ENCODE measurements around the gene UGT1A6. TPM values are rescaled to one million over a fixed set of nuclear protein-coding genes. Genes with fewer than 3 reads are reported as not detected.

Gene UGT1A6
- total and polyA plus RNA-seq, 2 donors (not counting 1 experiment from before 2014, with no cell fraction given): not detected

DNA sequence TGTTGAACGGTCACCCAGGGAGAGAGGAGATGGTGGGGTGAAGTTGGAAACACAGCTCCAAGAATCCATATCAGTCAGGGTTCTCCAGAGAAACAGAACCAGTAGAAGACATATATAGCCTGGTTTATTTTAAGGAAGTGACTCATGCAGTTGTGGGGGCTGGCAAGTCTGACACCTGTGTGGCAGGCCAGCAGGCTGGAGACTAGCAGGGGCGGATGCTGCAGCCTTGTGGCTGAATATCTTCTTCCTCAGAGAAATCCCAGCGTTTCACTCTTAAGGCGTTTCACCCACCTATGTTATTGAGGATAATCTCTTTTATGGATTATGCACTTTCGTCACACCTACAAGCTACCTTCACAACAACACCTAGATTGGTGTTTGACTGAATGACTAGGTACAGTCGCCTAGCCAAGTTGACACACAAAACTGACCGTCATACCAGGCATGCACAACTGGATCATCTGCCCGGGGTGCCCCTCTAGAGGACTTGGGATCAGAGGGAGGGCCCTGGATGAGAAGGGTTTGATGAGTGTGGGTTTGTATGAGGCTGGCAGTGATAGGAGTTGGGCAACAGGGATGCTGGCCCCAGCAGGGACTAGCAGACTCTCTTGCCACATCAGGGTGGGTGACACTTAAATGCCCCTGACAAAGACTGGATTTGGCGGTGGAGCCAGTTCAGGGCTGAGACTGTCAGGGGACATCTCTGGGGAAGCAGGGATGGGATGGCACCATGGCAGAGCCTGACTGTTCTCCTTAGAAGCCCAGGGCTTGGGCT, 108.9 kb downstream of the UGT1A6 start:
- H3K36me3 ChIP-seq (ENCODE audit: control insufficient read depth, insufficient read depth, low read length): no peaks in the 10 kb centered on the region
- DNase-seq (ENCODE audit: low read depth in 2 of 2): peak in 1 of 2 donors; percentile 72
- H3K9me3 ChIP-seq (ENCODE audit: control insufficient read depth, insufficient read depth, low read depth, low read length): no peaks in the 10 kb centered on the region
- no peak overlapping the region for H3K4me2 ChIP-seq (ENCODE audit: extremely low read depth, insufficient read depth, low read length)
- no peaks in the 10 kb centered on the region for H3K4me1 ChIP-seq (ENCODE audit: control insufficient read depth, extremely low read depth, insufficient read depth, low read length)
- no peak overlapping the region for H3K9ac ChIP-seq (ENCODE audit: insufficient read depth, low read length)
- no peak for TF ChIP-seq EZH2 (IDR thresholded peaks at IDR 0.05; ENCODE audit: low read length, missing control alignments)
- TF ChIP-seq, protein P1, sequence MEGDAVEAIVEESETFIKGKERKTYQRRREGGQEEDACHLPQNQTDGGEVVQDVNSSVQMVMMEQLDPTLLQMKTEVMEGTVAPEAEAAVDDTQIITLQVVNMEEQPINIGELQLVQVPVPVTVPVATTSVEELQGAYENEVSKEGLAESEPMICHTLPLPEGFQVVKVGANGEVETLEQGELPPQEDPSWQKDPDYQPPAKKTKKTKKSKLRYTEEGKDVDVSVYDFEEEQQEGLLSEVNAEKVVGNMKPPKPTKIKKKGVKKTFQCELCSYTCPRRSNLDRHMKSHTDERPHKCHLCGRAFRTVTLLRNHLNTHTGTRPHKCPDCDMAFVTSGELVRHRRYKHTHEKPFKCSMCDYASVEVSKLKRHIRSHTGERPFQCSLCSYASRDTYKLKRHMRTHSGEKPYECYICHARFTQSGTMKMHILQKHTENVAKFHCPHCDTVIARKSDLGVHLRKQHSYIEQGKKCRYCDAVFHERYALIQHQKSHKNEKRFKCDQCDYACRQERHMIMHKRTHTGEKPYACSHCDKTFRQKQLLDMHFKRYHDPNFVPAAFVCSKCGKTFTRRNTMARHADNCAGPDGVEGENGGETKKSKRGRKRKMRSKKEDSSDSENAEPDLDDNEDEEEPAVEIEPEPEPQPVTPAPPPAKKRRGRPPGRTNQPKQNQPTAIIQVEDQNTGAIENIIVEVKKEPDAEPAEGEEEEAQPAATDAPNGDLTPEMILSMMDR (conservative IDR thresholded peaks at IDR 0.05 in 1 of 2, IDR thresholded peaks at IDR 0.05 in 1 of 2; ENCODE audit: low read depth in 1 of 2, low read length in 2 of 2): no peak
- no peak overlapping the region for H3K27ac ChIP-seq (ENCODE audit: insufficient read depth, low read length)
- H3K4me3 ChIP-seq (replicated peaks in 1 of 4; ENCODE audit: control extremely low read depth in 1 of 4, insufficient read depth in 1 of 4, low read depth in 3 of 4, low read length in 4 of 4): no peak overlapping the region
- H3K27me3 ChIP-seq (ENCODE audit: control insufficient read depth, insufficient read depth, low read length): peaks cover 3% of the 10 kb centered on the region
- no peaks in the 10 kb centered on the region for H4K20me1 ChIP-seq (ENCODE audit: control insufficient read depth, extremely low read depth, insufficient read depth, low read length)
- H3K79me2 ChIP-seq (ENCODE audit: control insufficient read depth, insufficient read depth, low read length): no peaks in the 10 kb centered on the region
- H2AFZ ChIP-seq (ENCODE audit: low read length): no peak overlapping the region

DNA sequence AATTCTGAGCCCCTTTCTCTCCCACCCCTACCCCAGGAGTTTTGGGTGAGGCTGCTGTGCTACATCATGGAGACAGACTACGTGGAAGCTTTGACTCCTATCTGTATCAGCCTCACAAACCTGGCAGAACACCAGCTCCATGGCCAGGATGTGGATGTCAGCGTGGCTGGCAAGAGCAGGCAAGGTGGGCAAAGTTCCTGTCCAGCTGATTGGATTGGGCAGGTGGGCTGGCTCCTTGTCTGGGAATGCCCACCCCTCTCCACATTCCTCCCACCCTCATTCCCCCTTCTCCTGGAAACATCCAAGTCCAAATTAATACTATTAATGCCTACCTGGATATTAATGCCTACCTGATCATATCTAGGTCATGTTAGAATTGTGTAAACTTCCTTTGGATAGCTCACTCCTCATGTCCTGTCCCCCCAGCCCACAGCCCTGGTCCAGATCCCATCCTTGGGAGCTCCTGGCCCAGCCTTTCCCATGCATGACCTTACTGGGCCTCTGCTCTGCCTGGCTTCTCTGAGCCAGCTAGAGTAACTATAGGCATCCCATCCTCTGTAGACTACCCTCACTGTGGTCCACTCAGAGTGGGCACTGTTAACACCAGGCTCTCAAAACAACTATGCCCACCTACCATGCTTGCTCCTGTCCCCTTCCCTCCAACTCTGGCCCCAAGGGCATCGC, 109.6 kb downstream of the UGT1A6 start:
- no peaks in the 10 kb centered on the region for H3K4me1 ChIP-seq (ENCODE audit: control insufficient read depth, extremely low read depth, insufficient read depth, low read length)
- no peak overlapping the region for H3K4me3 ChIP-seq (replicated peaks in 1 of 4; ENCODE audit: control extremely low read depth in 1 of 4, insufficient read depth in 1 of 4, low read depth in 3 of 4, low read length in 4 of 4)
- H3K4me2 ChIP-seq (ENCODE audit: extremely low read depth, insufficient read depth, low read length): no peak overlapping the region
- H3K27me3 ChIP-seq (ENCODE audit: control insufficient read depth, insufficient read depth, low read length): peaks cover 3% of the 10 kb centered on the region
- H3K9me3 ChIP-seq (ENCODE audit: control insufficient read depth, insufficient read depth, low read depth, low read length): no peaks in the 10 kb centered on the region
- no peak overlapping the region for H2AFZ ChIP-seq (ENCODE audit: low read length)
- H3K79me2 ChIP-seq (ENCODE audit: control insufficient read depth, insufficient read depth, low read length): no peaks in the 10 kb centered on the region
- H3K36me3 ChIP-seq (ENCODE audit: control insufficient read depth, insufficient read depth, low read length): no peaks in the 10 kb centered on the region
- H3K27ac ChIP-seq (ENCODE audit: insufficient read depth, low read length): no peak overlapping the region
- DNase-seq (ENCODE audit: low read depth in 2 of 2): no peak
- H4K20me1 ChIP-seq (ENCODE audit: control insufficient read depth, extremely low read depth, insufficient read depth, low read length): no peaks in the 10 kb centered on the region
- no peak overlapping the region for H3K9ac ChIP-seq (ENCODE audit: insufficient read depth, low read length)
- TF ChIP-seq, protein P1 (conservative IDR thresholded peaks at IDR 0.05 in 1 of 2, IDR thresholded peaks at IDR 0.05 in 1 of 2; ENCODE audit: low read depth in 1 of 2, low read length in 2 of 2): no peak
- no peak for TF ChIP-seq EZH2 (IDR thresholded peaks at IDR 0.05; ENCODE audit: low read length, missing control alignments)

DNA sequence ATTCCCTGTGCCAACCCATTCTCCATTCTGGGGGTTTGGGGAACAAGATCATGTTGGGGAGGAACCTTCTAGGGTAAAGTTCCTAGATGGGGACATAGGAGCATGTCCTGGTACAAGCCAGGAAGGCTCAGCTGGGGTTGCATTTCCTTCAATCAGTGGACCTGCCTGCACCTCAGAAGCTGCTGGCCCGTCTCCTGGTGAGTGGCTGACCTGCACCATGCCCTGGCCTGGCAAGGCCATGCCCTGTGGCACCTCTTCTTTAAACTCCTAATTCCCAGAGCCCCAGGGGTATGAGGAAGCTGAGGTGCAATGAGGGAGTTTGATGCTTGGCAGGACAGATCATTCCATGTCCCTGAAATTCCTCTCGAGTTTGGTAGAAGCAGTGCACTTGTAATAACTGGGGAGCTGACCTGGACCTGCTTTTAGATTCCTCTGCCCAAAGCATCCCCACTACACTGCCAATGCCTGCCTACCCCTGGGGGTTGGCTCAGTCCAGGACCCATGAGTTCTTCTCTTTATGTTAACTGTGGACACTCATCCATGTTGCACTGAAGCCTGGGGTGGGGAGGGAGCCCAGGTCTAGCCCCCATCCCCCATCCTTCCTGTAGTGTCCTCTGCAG, 110.7 kb downstream of the UGT1A6 start:
- Histone ChIP-seq H3K27me3 (ENCODE audit: control insufficient read depth, insufficient read depth, low read length) (peaks cover 3% of the 10 kb centered on the region), H3K9ac (ENCODE audit: insufficient read depth, low read length) (no peak overlapping the region), H3K4me3 (replicated peaks in 1 of 4; ENCODE audit: control extremely low read depth in 1 of 4, insufficient read depth in 1 of 4, low read depth in 3 of 4, low read length in 4 of 4) (no peak overlapping the region), H3K9me3 (ENCODE audit: control insufficient read depth, insufficient read depth, low read depth, low read length) (no peaks in the 10 kb centered on the region), H4K20me1 (ENCODE audit: control insufficient read depth, extremely low read depth, insufficient read depth, low read length) (no peaks in the 10 kb centered on the region), H3K27ac (ENCODE audit: insufficient read depth, low read length) (no peak overlapping the region), H3K36me3 (ENCODE audit: control insufficient read depth, insufficient read depth, low read length) (no peaks in the 10 kb centered on the region), H2AFZ (ENCODE audit: low read length) (no peak overlapping the region), H3K4me2 (ENCODE audit: extremely low read depth, insufficient read depth, low read length) (no peak overlapping the region), H3K4me1 (ENCODE audit: control insufficient read depth, extremely low read depth, insufficient read depth, low read length) (no peaks in the 10 kb centered on the region), H3K79me2 (ENCODE audit: control insufficient read depth, insufficient read depth, low read length) (no peaks in the 10 kb centered on the region)
- no peak for TF ChIP-seq EZH2 (IDR thresholded peaks at IDR 0.05; ENCODE audit: low read length, missing control alignments)
- TF ChIP-seq, protein P1 (conservative IDR thresholded peaks at IDR 0.05 in 1 of 2, IDR thresholded peaks at IDR 0.05 in 1 of 2; ENCODE audit: low read depth in 1 of 2, low read length in 2 of 2): no peak
- DNase-seq (ENCODE audit: low read depth in 2 of 2): no peak

Data from fibroblast of lung (primary cell).